Activated CD4-positive, CD25-positive, alpha-beta regulatory T cell (primary cell): Measurements from ENCODE around the gene STXBP5.

Experiments used
- DNase-seq, 4 experiments: peaks; one replicate each; lab custom pipeline; 2025; lab: John Stamatoyannopoulos, UW

Gene STXBP5

DNA sequence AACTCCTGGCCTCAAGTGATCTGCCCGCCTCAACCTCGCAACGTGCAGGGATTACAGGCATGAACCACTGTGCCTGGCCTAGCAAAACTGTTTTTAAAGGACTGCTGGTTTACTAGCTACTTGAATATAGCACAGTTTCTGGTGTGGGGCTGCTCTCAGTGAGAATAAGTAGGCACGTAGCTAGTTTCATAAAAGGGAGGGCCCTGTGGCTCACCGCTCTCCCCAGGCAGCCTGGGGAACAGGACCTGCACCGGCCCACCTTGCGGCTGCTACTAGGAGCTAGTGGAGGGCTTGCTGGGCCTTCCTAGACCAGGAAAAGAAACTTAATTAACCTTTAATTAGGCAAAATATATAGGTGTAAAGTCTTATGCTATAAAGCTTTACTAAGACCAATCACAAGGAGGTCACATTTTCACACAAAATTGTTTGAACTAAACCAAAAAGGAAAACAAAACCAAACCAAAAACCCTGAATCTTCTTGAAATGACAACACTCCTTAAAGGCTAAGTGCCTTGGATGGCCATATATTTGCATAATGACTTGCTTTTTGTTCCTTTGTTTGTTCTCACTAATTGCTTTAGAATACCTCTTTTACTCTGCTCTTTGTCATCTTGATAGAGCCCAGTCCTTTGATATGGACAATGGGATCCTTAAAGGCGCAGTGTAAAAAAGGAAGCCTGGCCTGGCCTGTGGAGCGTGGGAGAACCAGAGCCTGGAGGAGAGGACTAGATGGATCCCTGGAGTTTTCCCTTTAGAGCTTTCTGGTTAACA, 234.7 kb downstream of the STXBP5 start:
- DNase-seq, result no peak
